HG03280 (cell line): ENCODE data around the gene RGS17.

ENCODE experiments used
- ATAC-seq: cut with Tn5 transposase; IDR thresholded peaks from one replicate; pipeline ENCODE4 v1.9.1; 2021; ENCODE audit warnings: mild to moderate bottlenecking, moderate library complexity; ENCODE audit not compliant: unreplicated experiment

Gene RGS17

DNA sequence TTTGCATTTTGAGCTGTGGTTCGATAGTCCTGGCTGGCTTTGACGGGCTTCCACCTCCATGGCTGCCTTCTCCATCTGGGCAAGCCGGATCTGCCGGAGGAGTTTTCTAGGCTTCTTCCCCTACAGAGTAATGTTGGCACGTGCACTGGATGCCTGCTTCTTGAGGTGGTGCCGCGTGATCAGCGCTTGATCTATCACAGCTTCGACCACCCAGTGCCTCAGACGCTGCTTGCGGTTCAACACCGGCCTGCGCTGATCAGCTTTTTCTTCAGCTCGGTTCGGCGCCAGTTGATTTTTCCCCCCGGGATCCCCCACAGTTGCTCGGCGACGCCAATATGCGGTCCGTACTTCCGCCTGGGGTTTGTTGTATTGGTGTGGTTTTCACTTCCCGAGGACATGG lies 171.7 kb downstream of the RGS17 start:
- ATAC-seq: no peak

DNA sequence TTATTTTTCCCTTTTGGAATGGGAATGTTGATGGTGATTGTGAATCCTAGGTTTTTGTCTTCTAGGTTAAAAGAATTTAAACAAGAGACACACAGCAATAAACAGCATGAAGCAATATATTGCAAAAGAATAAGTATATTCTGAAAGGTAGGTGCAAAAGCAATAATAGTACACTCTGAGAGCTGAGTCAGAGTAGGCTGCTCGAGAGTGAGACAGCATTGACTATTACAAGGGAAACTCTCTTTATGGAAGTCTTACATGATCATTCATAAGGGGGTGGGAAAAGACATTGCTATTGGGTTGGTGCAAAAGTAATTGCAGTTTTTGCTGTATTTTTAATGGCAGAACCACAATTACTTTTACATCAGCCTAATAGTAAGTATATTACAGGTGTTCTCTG lies 173.3 kb downstream of the RGS17 start:
- ATAC-seq: no peak
